ENCODE results near the gene GNB2.
"Not testable (repeated sequence)": the region's sequence is repeated elsewhere in the genome, so short reads cannot be mapped to it uniquely, and the experiment has no call there.

GNB2 gene

DNA sequence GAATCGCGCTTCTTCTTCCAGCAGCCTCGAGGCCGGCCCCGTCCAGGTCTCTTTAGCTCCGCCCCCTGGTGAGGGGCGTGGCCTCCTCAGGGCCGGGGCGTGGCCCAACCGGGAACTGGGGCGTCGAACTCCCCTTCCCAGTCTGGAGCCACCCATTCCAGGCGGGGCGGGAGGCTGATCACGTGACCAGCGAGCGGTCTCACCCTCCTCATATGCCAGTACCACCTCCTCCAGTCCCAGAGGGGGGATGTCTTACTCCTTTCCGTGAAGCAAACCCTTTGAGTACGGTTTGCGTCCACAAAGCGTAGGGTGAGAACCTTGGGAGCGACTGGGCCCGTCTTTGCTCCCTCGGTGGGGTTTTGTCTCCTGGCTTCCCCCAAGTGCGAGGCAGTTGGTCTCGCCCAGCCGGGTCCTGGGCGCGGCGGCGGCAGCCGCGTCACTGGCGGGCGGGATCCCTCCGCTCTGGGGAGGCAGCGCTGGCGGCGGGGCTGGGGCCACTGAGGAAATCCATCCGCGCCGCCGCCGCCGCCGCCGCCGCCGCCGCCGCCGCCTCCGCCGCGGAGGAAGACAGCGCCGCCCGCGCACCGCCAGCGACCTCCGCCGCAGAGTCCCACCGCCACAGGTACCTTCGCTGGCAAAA, at the start of gene GNB2:
Gene GNB2, plus strand, starts transcription at position 439 of the 640 bp plus-strand sequence. CDS start 2,526 bp downstream, outside the sequence.
- DNase-seq, result peak; percentile 92 to 94

DNA sequence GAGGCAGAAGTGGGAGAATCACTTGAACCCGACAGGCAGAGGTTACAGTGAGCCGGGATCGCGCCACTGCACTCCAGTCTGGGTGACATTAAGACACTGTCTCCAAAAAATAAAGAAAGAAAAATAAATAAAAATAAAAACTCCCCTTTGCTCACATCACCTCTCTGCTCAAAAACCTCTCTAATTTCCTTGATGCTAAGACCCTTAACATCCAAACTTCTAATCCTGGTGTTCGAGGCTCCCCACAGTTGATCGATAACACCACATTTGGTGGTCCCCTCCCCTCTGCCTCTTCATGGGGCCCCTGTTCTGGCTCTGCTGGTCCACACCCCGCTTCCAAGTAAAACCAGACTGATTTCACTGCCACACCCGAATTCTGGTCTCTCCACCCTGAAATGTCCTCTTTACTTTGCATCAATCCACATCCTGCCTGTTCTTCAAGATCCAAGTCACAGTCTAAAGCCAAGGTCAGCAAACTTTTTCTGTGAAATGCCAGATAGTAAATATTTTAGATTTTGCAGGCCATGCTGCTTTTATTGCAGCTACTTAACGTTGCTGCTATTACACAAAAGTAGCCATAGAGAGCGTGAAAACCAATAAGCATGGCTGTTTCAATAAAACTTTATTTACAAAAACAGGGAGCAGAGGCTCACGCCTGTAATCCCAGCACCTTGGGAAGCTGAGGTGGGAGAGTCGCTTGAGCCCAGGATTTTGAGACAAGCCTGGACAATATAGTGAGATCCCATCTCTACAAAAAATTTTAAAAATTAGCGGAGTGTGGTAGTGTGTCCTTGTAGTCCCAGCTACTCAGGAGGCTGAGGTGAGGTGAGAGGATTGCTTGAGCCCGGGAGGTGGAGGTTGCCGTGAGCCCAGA, 49.4 kb upstream of the GNB2 start:
- DNase-seq, result no peak

- DNase-seq, result no peak
These were observed 47.5 kb upstream of the GNB2 start for GRCh38 chr7:100626055-100626454.

DNA sequence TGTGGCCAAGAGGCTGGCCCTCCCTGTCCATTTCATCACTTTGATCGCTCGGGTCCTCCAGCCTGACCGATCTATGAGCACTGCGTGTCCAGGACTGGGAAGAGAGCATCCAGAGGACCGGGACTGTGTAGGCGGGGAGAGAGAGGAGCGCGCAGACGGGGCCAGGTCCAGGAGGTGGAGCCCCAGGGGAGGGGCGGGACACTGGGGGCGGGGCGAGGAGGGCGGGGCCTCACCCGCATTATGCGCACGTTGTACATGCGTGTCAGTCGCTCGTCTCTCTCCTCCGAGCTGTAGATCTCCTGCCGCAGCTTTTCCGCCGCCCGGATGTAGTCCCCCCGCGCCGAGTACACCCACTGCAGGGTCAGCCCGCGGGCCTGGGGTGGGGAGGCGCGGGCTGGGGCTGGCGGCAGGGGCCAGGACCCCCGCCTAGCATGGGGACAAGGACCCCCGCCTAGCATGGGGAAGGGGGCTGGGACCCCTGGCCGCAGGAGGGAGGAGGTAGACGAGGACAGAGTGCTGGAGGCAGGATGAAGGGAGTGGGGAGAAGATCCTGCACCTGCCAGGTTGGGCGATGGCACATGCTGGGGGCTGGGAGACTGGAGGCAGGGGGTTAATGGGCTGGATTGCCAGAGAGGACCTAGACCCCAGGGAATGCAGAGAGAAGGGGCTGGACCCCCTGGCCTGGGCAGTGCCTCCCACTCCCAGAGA, 46.9 kb upstream of the GNB2 start:
- DNase-seq, result peak; percentile 56 to 68

GRCh38 chr7:100627238-100627549, 46.3 kb upstream of the GNB2 start:
- no peak for DNase-seq

DNA sequence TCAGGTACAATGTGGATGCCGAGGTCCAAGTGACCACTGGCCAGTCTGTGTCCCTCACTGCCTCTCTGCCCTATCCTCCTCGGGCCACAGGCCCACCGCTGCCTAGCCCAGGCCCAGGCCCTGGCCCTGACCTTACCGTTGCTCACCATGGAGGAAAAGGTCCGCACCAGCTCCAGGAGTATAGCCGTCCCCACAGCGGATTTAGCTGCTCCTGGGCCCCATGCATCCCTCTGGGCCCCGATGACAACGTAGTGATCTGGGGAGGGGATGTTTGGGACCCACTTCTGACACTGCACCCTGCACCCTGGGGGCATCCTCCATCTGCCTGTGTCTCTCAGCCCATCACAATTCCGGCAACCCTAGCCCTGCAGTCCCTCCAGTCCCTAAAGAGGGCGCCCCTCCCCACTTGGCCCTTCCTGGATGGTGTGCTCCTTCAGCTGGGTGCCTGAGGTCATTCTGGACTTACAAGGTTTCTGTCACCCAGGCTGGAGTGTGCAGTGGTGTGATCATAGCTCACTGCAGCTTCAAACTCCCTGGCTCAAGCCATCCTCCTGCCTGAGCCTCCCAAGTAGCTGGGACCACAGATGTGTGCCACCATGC, 44.3 kb upstream of the GNB2 start:
- peak; percentile 34 to 39 for DNase-seq

- no peak for DNase-seq
These were observed 43.5 kb upstream of the GNB2 start for GRCh38 chr7:100630066-100630465.

GRCh38 chr7:100632951-100633717, 40.4 kb upstream of the GNB2 start:
- DNase-seq, result no peak

DNA sequence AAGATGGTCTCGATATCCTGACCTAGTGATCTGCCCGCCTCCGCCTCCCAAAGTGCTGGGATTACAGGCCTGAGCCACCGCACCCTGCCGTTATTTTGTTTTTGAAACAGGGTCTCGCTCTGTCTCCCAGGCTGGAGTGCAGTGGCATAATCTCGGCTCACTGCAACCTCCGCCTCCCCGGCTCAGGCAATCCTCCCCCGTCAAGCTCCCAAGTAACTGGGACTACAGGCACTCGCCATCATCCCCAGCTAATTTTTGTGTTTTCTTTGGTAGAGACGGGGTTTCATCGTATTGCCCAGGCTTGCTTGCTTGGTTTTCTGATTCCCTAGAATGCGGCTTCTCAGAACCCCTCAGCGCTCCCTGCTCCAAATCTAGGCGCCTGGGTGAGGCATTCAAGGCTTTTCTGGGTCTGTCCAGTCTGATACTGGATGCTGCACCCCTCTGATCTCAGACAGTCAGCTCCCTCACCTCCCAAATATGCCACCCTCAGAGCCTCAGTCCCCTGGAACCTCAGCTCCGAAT, 33.5 kb upstream of the GNB2 start:
- DNase-seq, result no peak

DNA sequence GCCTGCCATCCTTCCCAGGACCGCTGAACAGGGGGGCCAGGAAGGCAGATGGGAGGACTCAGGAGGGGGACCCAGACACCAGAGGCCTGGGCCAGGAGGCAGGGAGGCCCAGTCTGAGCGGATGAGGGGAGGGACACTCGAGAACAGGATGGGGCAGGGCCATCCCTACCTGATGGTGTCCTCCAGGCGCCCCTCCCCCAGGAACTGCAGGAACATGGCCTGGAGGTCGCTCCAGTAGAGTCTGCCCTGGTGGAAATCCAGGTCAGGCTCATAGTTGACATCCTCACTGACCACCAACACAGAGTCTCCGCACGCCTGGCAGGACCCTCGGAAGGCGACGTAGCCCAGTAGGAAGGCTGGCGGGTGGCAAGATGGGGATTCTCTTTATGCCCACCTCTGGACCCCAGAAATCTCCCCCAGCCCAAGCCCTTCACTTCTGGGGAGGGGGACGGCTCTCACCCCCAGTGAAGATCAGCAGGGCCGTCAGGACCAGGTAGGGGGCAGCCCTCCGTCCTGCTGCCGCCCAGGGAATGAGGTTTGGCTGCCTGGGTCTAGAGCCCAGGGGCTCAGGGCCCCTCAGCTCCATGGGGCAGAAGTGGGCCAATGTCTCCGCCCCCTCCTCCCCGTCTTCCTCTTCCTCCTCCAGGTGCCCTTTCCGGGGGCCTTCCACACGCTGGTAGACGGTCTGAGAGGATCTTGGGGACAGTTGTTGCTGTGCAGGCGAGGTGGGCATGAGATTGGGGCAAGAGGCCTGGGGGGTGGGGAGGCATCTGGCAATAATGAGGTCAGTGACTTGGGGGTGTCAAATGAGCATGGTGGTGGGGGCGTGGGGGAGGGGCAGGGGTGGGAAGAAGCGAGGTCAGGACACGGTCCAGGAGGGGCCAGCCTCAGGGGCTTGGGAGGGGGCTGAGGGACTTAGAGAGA, 32.8 kb upstream of the GNB2 start:
- no peak for DNase-seq

GRCh38 chr7:100641463-100641859, 32.1 kb upstream of the GNB2 start, which contains the start of gene TFR2:
Gene TFR2 (minus strand): TSS chr7:100641552. CDS start chr7:100641509, 43 bp downstream.
- no peak for DNase-seq

- DNase-seq, result no peak
These were observed 31.5 kb upstream of the GNB2 start for GRCh38 chr7:100641860-100642533.

DNA sequence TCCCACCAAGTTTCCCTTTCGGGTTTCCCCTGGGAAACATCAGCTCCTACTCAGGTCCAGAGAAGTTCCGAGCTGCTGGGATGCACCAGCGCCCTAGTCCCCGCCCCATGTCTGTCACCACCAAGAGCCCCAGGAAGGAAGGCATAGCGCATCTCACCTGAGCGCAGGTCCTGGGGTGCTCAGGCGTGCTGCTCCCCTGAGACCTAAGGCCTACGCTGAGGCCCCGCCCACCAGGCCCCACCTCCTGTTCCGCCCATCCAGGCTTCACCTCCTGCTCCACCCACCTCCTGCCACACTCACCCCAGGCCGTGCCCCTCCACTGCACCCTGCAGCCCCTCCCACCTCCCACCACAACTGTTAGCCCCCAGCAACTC, 31.0 kb upstream of the GNB2 start:
- DNase-seq, result no peak

DNA sequence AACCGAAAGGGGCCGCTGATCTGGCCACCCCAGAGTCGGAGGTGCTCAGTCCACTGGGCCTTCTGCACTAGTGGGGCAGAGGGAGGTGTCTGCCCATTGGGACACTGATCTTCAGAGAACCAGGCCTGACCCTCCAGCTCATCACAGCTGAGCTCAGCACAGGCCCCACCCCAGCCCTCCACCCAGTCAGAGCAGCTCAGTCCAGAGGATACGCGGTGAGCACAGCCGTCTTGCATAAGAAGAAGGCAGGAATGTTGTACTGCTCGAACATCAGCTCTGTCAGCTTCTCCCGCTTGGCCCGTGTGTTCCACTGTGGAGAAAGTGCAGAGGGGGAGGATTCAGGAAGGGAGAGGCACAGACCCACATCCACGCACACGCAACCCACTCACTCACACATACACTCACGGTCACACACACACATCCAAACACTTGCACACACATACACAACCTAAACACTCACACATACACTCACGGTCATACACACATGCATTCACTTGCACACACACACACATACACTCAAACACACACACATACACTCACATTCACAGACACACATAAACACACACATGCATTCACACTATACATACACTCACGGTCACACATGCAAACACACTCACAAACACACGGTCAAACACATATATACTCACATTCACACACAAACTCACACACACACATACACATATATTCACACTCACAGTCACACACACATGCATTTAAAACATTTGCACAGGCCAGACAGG, 23.5 kb upstream of the GNB2 start:
- no peak for DNase-seq

- no peak for DNase-seq
These were observed 18.4 kb upstream of the GNB2 start for GRCh38 chr7:100654908-100655831.

GRCh38 chr7:100655908-100656674, 17.4 kb upstream of the GNB2 start, which contains the start of gene ACTL6B:
Gene ACTL6B (minus strand): TSS chr7:100656448. CDS start chr7:100656354, 94 bp downstream.
- DNase-seq, result peak; percentile 81 to 87

GRCh38 chr7:100662194-100662776, 11.3 kb upstream of the GNB2 start:
- DNase-seq, result not testable (repeated sequence)
